Measurements from ENCODE around the gene BUD13. TPM values are rescaled to one million over a fixed set of nuclear protein-coding genes. Genes with fewer than 3 reads are reported as not detected.
"Not testable (repeated sequence)": the region's sequence is repeated elsewhere in the genome, so short reads cannot be mapped to it uniquely, and the experiment has no call there.

BUD13 gene
- 10.8 TPM for total RNA-seq

DNA sequence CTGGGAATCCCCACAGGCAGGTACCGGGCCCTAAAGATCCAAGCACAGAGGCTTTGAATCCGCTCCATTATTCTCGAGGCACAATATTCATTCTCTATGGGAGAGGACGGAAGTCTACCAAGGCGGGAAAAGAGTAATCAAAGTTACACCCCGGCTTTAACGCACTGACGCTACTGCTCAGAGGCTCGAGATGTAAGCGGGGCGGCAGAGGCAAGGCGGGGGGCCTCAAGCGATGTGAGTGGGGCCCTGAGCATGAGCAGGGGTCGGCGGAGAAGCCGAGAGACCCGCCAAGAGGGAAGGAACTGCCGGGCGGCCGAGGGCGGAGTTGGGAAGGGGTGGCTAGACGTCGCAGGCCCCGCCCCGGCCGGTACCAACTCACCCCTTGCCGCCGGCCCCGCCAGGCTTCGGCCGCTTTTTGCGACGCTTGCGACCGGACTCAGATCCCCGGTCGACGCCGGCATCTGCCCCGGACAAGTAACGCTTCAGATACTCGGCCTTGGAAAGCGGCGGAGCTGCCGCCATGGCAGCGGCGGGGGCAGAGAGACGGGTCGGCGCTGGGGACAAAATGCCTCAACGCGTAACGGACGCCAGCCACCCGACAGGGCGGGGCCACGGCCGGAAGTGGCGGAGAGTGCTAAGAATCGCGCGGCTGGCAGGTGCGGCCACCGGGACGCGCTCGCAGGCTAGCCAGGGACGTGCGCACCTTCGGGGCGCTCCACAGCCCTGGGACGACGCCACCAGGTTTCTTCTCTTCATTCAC, at the start of gene BUD13:
BUD13 (minus strand) TSS at position 545 of the 760 bp plus-strand sequence; CDS start at position 522, 23 bp downstream.
- peak; percentile 82 for DNase-seq

DNA sequence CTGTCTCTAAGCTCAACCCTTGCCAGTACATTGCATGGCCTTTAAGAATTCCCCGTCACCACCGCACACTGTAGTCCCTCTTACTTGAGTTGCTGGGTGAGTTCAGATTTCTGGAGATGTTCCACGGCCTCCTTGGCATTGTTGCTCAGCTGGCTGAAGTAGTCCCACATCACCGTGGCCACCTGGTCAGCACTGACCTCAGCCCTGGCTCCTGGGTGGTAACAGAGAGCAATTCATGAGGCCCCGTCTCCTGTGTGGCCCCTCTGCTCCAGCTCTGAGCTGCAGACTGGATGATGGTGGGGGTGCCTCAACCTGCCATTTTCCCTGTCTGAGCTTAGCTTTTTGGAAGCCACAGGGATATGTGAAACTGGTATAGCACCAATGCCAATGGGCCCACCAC, 49.8 kb upstream of the BUD13 start:
- no peak for DNase-seq

GRCh38 chr11:116821050-116821918, 48.5 kb upstream of the BUD13 start:
- DNase-seq = no peak

GRCh38 chr11:116819049-116819448, 46.3 kb upstream of the BUD13 start:
- DNase-seq = no peak

DNA sequence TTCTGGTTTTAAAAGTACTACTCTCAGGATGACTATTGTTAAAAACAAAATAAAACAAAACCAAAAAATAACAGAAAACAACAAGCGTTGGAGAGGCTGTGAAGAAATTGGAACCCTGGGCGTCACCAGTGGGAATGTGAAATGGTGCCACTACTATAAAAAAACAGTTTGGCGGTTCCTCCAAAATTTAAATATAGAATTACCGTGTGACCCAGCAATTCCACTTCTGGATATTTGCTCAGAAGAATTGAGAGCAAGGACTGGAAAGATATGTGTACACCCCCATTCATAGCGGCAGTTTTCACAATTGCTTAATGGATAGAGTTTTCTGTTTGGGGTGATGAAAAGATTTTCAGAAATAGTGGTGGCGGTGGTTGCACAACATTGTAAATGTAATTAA, 41.7 kb upstream of the BUD13 start:
- DNase-seq = no peak

DNA sequence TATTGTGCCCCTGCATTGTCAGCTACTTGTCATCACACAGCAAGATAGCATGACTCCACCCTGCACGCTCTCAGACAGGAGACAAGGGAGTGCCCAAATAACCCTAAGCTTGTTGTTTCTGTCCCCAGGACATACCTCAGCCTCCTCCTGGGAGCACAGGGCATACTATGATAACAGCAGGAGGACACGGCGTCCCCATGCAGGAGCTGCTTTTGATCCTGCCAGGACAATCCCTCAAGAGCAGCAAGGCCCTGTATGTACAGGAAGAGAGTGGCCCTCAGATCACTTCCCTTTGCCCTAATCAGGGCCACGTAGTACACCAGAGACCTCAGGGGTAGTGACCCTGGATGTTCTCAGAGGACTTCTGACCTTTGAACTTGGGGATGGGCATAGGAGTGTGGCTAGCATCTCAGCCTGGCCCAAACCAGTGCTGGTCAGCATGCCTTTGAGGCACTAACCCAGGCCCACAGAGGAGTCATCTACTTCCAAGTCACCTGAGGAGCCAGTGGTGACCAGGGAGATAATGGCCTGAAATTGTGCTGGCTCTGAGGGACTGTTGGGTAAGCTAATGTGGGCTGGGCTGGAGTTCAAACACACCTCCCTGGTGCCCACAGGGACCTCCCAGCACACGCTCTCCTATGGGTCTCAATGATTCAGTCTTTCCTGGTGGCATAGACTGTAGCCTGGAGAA, 41.1 kb upstream of the BUD13 start:
- DNase-seq = no peak

- DNase-seq = no peak
These were observed 40.4 kb upstream of the BUD13 start for GRCh38 chr11:116813170-116813569.

- DNase-seq = no peak
These were observed 39.3 kb upstream of the BUD13 start for GRCh38 chr11:116812109-116812508.

DNA sequence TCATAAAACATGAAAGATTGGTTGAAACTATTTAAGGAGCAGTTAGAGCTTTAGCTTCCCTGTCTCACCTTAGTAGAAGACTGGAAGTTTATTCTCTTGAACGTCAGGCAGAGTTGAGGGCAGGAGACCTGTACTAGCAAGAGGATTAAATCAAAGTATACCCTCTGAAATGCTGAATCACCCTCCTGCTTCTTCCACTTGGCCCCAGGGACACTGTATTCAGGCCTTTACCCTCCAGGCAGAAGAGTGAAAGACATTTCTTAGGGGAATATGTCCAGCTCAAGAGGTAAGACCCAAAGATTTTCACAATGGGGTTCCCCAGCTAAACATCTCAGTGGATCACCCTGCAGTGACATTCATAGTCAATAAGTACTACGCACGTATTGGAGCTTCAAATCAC, 38.4 kb upstream of the BUD13 start:
- DNase-seq = no peak

DNA sequence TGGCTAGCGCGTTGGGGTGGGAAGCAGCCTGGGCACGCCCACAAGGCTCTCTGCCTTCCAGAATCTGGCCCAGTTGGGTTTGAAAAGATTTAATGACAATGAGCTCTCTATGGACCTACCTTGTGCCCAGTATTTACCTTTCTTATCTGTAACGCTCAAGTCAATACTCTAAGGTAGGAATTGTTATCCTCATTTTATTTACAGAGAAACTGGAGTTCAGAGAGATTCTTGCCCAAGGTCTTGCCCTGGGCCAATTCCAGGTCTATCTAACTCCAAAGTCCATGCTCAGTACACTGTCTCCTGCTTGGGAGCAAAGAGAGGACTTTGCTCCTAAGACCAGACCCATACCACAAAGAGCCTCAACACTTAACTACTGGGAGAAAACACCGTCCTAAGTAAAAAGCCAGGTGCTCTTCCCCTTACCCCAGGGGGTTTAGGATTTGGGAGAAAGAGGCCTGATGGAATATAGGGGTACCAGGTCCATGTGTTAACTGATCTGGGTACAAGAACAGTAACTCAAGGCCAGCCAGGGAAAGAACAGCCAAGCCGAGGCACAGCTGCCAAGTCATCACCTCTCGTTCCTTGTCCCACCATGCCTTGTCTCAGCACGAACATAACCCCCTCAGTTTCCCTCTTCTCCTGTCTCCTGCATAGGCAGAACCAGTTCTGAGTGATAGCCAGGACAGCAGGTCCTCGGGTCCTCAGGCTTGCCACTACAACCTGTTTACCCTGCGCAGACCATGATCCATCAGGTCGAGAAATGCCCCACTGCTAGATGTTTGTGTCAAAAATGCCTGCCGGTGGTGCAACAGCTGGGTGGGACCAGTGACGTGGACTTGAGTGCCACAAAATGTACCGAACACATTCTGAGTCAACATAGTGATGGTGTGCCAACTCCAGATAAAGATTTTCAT, 35.7 kb upstream of the BUD13 start:
- DNase-seq = no peak

- no peak for DNase-seq
These were observed 34.9 kb upstream of the BUD13 start for GRCh38 chr11:116807601-116808261.

GRCh38 chr11:116804001-116804400, 31.2 kb upstream of the BUD13 start:
- no peak for DNase-seq

GRCh38 chr11:116801662-116802061, 28.9 kb upstream of the BUD13 start:
- DNase-seq = not testable (repeated sequence)

GRCh38 chr11:116800610-116801009, 27.8 kb upstream of the BUD13 start:
- DNase-seq = no peak

DNA sequence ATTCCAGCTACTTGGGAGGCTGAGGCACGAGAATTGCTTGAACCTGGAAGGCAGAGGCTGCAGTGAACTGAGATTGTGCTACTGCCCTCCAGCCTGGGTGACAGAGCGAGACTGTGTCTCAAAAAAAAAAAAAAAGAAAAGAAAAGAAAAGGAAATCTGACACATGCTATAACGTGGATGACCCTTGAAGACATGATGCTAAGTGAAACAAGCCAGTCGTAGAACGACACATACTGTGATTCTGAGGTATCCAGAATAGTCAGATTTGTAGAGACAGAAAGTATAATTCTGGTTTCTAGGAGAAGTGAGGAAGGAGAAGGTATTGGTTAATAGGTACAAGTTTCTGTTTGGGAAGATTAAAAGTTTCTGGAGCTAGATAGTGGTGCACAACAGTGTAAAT, 25.6 kb upstream of the BUD13 start:
- no peak for DNase-seq

DNA sequence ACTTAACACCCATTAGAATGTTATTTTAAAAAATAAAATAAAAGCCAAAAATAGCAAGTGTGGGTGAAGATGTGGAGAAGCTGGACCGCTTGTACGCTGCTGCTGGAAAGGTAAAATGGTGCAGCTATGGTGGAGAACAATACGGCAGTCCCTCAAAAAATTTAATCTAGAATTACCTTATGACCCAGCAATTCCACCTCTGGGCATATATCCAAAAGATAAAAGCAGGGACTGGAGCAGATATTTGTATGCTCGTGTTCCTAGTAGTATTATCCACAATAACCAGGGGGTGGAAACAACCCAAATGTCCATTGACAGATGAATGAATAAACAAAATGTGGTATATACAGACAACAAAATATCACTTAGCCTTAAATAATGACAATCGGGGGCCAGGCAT, 25.0 kb upstream of the BUD13 start:
- no peak for DNase-seq

- no peak for DNase-seq
These were observed 23.8 kb upstream of the BUD13 start for GRCh38 chr11:116796548-116796947.

- DNase-seq = no peak
These were observed 22.1 kb upstream of the BUD13 start for GRCh38 chr11:116794851-116795250.

GRCh38 chr11:116793772-116794097, 20.9 kb upstream of the BUD13 start:
- DNase-seq = no peak

DNA sequence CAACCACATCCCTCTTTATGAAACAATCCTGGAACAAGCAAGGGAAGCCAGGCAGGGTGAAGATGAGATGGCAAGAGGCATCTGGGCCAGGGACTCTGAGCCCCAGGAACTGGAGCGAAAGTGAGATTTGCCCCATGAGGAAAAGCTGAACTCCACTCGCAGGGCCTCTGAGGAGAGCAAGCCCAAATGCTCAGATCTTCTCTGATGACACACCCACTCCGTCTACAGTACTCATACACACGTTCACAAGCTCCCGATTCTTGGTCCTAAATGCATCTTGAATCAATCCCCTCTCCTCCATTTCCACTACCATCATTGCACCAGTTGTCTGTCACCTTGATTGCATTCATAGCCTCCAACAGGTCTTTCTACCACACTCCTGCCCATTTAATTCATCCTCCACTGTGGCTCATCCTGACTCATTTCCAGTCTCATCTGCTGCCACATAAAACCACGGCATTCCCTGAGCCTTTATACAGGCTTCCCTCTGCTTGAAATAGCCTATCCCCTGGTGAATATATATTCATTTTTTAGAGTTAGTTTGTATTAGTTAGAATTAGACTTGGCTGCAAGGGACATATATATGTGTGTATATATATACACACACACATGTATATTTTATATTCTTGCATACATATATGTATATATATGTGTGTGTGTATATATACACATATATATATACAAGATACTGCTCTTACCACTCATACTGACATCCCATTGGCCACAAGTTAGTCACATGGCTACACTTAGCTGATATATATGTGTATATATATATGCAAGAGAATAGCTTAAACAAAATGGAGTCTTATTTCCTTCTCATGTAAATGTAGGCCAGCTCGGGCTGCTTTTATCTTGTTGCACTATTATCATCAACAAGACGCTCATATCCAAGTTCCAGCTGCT, 20.3 kb upstream of the BUD13 start:
- DNase-seq = no peak
